Lower leg skin (tissue), 3 donors: ENCODE measurements around the gene RELL2.

Experiments
- CTCF ChIP-seq, 3 donors: fragments of 450-650 bp; IDR thresholded peaks; one replicate each; pipeline ENCODE4 v1.5.1; 2016; ENCODE audit warnings: antibody characterized with exemption in 3 of 3, mild to moderate bottlenecking in 3 of 3, moderate library complexity in 2 of 3
- POLR2A ChIP-seq, 2 donors: fragments of 450-650 bp; IDR thresholded peaks; one replicate each; pipeline ENCODE4 v1.6.1; 2016 to 2017; ENCODE audit warnings: antibody characterized with exemption in 2 of 2, mild to moderate bottlenecking in 1 of 2, moderate library complexity in 1 of 2

DNA sequence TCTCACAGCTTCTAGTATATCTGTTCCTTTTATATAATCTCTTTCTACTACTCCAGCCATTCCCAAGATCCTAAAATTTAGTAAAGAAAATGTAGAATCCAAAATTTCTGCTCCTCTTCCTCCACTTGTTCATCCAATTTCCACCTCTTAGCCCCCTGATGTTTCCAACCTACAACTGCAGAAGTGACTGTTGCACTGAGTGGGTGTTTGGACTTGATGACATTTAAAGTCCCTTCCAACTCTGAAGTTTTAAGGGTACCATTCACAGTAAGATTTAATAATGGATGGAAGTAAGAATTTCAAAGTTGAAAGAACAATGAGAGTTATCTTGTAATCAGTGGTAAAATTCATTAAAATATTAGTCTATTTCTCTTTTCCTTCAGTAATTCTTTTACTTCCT lies 23.5 kb upstream of the RELL2 start:
- TF ChIP-seq CTCF (IDR thresholded peaks at IDR 0.05) (no peak), POLR2A (IDR thresholded peaks at IDR 0.05) (no peak)
